Measurements from ENCODE around the gene NRAP. TPM values are rescaled to one million over a fixed set of nuclear protein-coding genes. Genes with fewer than 3 reads are reported as not detected.

The NRAP gene
- polyA plus RNA-seq, 1 of the 3 experiments (the other 2 are of a cell fraction), result not detected

DNA sequence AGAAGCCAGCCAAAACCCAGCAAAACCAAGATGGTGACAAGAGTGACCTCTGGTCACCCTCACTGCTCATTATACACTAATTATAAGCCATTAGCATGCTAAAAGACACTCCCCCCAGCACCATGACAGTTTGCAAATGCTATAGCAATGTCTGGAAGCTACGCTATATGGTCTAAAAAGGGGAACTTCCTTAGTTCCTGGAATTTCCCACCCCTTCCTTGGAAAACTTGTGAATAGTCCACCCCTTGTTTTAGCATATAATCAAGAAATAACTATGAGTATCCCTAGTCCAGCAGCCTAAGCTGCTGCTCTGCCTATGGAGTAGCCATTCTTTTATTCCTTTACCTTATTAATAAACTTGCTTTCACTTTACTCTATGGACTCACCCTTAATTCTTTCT is 31.9 kb upstream of the NRAP start:
- Histone ChIP-seq H3K4me3 (ENCODE audit: low read depth in 2 of 2, low read length in 1 of 2) (no peak overlapping the region), H3K27ac (ENCODE audit: low read depth in 2 of 2, low read length in 1 of 2) (no peak overlapping the region), H3K4me2 (no peak overlapping the region), H3K4me1 (ENCODE audit: control insufficient read depth in 1 of 2, insufficient read depth in 2 of 2, low read depth in 1 of 2, low read length in 1 of 2) (no peaks in the 10 kb centered on the region), H3K9me2 (no peaks in the 10 kb centered on the region), H4K20me1 (ENCODE audit: insufficient read depth) (no peaks in the 10 kb centered on the region), H3F3A (replicated peaks; ENCODE audit: insufficient read depth) (peaks cover 3% of the 10 kb centered on the region), H3K9me3 (no peaks in the 10 kb centered on the region), H3K27me3 (ENCODE audit: insufficient read depth) (no peaks in the 10 kb centered on the region), H3K79me2 (ENCODE audit: insufficient read depth) (peaks cover 25% of the 10 kb centered on the region; the same call in 1 of the 2 replicates), H3K36me3 (replicated peaks in 1 of 2; ENCODE audit: control insufficient read depth in 1 of 2, insufficient read depth in 2 of 2, low read length in 1 of 2) (peaks cover 22 to 25% of the 10 kb centered on the region in 2 experiments), H3K9ac (no peak overlapping the region), H2AFZ (ENCODE audit: low read depth) (no peak overlapping the region)
- TF ChIP-seq, protein P1, sequence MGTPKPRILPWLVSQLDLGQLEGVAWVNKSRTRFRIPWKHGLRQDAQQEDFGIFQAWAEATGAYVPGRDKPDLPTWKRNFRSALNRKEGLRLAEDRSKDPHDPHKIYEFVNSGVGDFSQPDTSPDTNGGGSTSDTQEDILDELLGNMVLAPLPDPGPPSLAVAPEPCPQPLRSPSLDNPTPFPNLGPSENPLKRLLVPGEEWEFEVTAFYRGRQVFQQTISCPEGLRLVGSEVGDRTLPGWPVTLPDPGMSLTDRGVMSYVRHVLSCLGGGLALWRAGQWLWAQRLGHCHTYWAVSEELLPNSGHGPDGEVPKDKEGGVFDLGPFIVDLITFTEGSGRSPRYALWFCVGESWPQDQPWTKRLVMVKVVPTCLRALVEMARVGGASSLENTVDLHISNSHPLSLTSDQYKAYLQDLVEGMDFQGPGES (IDR thresholded peaks at IDR 0.05; ENCODE audit: low read depth, low read length), result no peak
- TF ChIP-seq CHD2 (IDR thresholded peaks at IDR 0.05; ENCODE audit: low read length, partially characterized antibody), result no peak
- no peak for TF ChIP-seq NFIC (IDR thresholded peaks at IDR 0.05; ENCODE audit: borderline replicate concordance)
- no peak for TF ChIP-seq GATA2 (CRISPR knock-in tag; IDR thresholded peaks at IDR 0.05)
- no peak for TF ChIP-seq EP300 (IDR thresholded peaks at IDR 0.05; ENCODE audit: borderline replicate concordance in 1 of 2, low read depth in 1 of 2, low read length in 1 of 2)
- no peak for TF ChIP-seq EZH2phosphoT487 (IDR thresholded peaks at IDR 0.05; ENCODE audit: borderline replicate concordance, low read depth)
- TF ChIP-seq, protein P2, sequence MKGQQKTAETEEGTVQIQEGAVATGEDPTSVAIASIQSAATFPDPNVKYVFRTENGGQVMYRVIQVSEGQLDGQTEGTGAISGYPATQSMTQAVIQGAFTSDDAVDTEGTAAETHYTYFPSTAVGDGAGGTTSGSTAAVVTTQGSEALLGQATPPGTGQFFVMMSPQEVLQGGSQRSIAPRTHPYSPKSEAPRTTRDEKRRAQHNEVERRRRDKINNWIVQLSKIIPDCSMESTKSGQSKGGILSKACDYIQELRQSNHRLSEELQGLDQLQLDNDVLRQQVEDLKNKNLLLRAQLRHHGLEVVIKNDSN (IDR thresholded peaks at IDR 0.05; ENCODE audit: borderline replicate concordance, low read depth), result no peak
- no peak for TF ChIP-seq RXRA (IDR thresholded peaks at IDR 0.05; ENCODE audit: borderline replicate concordance, low read depth)
- no peak for TF ChIP-seq RAD21 (IDR thresholded peaks at IDR 0.05; ENCODE audit: low read length)
- TF ChIP-seq, protein P3, sequence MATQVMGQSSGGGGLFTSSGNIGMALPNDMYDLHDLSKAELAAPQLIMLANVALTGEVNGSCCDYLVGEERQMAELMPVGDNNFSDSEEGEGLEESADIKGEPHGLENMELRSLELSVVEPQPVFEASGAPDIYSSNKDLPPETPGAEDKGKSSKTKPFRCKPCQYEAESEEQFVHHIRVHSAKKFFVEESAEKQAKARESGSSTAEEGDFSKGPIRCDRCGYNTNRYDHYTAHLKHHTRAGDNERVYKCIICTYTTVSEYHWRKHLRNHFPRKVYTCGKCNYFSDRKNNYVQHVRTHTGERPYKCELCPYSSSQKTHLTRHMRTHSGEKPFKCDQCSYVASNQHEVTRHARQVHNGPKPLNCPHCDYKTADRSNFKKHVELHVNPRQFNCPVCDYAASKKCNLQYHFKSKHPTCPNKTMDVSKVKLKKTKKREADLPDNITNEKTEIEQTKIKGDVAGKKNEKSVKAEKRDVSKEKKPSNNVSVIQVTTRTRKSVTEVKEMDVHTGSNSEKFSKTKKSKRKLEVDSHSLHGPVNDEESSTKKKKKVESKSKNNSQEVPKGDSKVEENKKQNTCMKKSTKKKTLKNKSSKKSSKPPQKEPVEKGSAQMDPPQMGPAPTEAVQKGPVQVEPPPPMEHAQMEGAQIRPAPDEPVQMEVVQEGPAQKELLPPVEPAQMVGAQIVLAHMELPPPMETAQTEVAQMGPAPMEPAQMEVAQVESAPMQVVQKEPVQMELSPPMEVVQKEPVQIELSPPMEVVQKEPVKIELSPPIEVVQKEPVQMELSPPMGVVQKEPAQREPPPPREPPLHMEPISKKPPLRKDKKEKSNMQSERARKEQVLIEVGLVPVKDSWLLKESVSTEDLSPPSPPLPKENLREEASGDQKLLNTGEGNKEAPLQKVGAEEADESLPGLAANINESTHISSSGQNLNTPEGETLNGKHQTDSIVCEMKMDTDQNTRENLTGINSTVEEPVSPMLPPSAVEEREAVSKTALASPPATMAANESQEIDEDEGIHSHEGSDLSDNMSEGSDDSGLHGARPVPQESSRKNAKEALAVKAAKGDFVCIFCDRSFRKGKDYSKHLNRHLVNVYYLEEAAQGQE (IDR thresholded peaks at IDR 0.05; ENCODE audit: low read depth, low read length), result no peak
- TF ChIP-seq, protein P4, sequence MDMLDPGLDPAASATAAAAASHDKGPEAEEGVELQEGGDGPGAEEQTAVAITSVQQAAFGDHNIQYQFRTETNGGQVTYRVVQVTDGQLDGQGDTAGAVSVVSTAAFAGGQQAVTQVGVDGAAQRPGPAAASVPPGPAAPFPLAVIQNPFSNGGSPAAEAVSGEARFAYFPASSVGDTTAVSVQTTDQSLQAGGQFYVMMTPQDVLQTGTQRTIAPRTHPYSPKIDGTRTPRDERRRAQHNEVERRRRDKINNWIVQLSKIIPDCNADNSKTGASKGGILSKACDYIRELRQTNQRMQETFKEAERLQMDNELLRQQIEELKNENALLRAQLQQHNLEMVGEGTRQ (IDR thresholded peaks at IDR 0.05; ENCODE audit: borderline replicate concordance, low read depth, low read length), result no peak
- no peak for TF ChIP-seq JUND (IDR thresholded peaks at IDR 0.05)
- TF ChIP-seq TEAD4 (IDR thresholded peaks at IDR 0.05; ENCODE audit: borderline replicate concordance, insufficient read depth), result no peak
- no peak for TF ChIP-seq MEF2A (IDR thresholded peaks at IDR 0.05; ENCODE audit: borderline replicate concordance, low read depth)
- no peak for TF ChIP-seq FOSL2 (IDR thresholded peaks at IDR 0.05; ENCODE audit: borderline replicate concordance, low read depth)
- TF ChIP-seq ELF1 (IDR thresholded peaks at IDR 0.05), result no peak
- no peak for TF ChIP-seq SMC3 (IDR thresholded peaks at IDR 0.05; ENCODE audit: low read depth, low read length)
- no peak for TF ChIP-seq RFX5 (IDR thresholded peaks at IDR 0.05; ENCODE audit: low read length)
- TF ChIP-seq, protein P5, sequence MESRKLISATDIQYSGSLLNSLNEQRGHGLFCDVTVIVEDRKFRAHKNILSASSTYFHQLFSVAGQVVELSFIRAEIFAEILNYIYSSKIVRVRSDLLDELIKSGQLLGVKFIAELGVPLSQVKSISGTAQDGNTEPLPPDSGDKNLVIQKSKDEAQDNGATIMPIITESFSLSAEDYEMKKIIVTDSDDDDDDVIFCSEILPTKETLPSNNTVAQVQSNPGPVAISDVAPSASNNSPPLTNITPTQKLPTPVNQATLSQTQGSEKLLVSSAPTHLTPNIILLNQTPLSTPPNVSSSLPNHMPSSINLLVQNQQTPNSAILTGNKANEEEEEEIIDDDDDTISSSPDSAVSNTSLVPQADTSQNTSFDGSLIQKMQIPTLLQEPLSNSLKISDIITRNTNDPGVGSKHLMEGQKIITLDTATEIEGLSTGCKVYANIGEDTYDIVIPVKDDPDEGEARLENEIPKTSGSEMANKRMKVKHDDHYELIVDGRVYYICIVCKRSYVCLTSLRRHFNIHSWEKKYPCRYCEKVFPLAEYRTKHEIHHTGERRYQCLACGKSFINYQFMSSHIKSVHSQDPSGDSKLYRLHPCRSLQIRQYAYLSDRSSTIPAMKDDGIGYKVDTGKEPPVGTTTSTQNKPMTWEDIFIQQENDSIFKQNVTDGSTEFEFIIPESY (IDR thresholded peaks at IDR 0.05; ENCODE audit: borderline replicate concordance, low read depth), result no peak
- no peak for TF ChIP-seq SIN3A (IDR thresholded peaks at IDR 0.05; ENCODE audit: borderline replicate concordance, low read depth, low read length)
- no peak for DNase-seq
- ChIA-PET POLR2A (no interaction called here), CTCF (interaction anchor here (1.2 kb wide), 1 partner anchor 103 kb away, joined by 3 read pairs; no protein-coding TSS in a partner anchor)
- 100% methylated on average over 1 of the region's 1 CpG for WGBS (ENCODE audit: low lambda C conversion rate)
